GM23338 (cell line): ENCODE measurements around the gene DUSP9.

Source experiments
- CREB1 ChIP-seq: fragments of 250-450 bp; sonication (Bioruptor Pico); IDR thresholded peaks from 2 replicates; pipeline ENCODE4 v1.5.0; 2020; ENCODE audit warnings: low read depth, mild to moderate bottlenecking, moderate library complexity
- EZH2 ChIP-seq: fragments of 200-600 bp; sonication (generic); IDR thresholded peaks from one replicate; pipeline ENCODE4 v1.8.0; 2017; ENCODE audit warnings: antibody characterized with exemption, mild to moderate bottlenecking, low read depth; ENCODE audit not compliant: unreplicated experiment
- EZH2phosphoT487 ChIP-seq: fragments of 200-600 bp; sonication (generic); IDR thresholded peaks from one replicate; pipeline ENCODE4 v1.8.1; 2018; ENCODE audit warnings: antibody characterized with exemption; ENCODE audit not compliant: unreplicated experiment
- JUNB ChIP-seq: IDR thresholded peaks from one replicate; pipeline ENCODE4 v1.6.1; 2016; ENCODE audit warnings: antibody characterized with exemption; ENCODE audit not compliant: unreplicated experiment
- NANOG ChIP-seq: IDR thresholded peaks from 2 replicates; pipeline ENCODE4 v1.6.1; 2016; ENCODE audit warnings: antibody characterized with exemption, borderline replicate concordance
- POLR2AphosphoS5 ChIP-seq: IDR thresholded peaks from 2 replicates; pipeline ENCODE4 v1.6.1; 2016; ENCODE audit warnings: antibody characterized with exemption, low read depth
- ZNF114 ChIP-seq: fragments of 250-450 bp; sonication (Bioruptor Pico); IDR thresholded peaks from 2 replicates; pipeline ENCODE4 v1.5.0; 2020; ENCODE audit warnings: mild to moderate bottlenecking, moderate library complexity
- ZNF331 ChIP-seq: fragments of 250-450 bp; sonication (Bioruptor Pico); IDR thresholded peaks from 2 replicates; pipeline ENCODE4 v1.5.0; 2020; ENCODE audit warnings: low read depth, mild to moderate bottlenecking, moderate library complexity
- TF ChIP-seq, protein P1 (sequence below): IDR thresholded peaks from one replicate; pipeline ENCODE4 v1.6.1; 2018; ENCODE audit warnings: antibody characterized with exemption; ENCODE audit not compliant: unreplicated experiment
- TF ChIP-seq, protein P2 (sequence below), 2 experiments: fragments of 200-600 bp in 1 of 2; sonication (generic) in 1 of 2; conservative IDR thresholded peaks; 2 replicates each; pipeline versions ENCODE4 v1.5.1 to v1.6.1; 2016 to 2017; ENCODE audit warnings: antibody characterized with exemption in 2 of 2, low read depth in 2 of 2, mild to moderate bottlenecking in 2 of 2, moderate library complexity in 1 of 2
- TF ChIP-seq, protein P3 (sequence below): IDR thresholded peaks from 2 replicates; pipeline ENCODE4 v1.6.1; 2016; ENCODE audit warnings: antibody characterized with exemption

DNA sequence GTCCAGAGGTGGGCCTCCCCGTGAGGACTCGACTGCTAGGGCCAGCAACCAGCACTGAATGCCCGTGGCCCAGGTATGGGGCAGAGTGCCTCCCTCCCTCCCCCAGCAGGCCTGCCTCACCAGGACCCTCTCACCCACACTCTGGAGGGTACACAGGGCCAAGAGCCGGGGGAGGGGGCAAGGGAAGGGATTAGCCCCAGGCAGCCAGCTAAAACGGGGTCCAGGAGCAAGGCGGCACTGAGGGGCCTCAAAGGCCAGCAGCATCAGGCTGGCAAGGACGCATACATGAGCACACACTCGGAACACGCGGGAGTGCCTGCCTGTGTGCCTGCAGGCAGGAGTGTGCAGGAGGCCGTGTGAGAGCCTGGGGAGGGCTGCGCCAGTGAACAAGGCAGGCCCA, 18.3 kb upstream of the DUSP9 start:
- TF ChIP-seq, protein P1, sequence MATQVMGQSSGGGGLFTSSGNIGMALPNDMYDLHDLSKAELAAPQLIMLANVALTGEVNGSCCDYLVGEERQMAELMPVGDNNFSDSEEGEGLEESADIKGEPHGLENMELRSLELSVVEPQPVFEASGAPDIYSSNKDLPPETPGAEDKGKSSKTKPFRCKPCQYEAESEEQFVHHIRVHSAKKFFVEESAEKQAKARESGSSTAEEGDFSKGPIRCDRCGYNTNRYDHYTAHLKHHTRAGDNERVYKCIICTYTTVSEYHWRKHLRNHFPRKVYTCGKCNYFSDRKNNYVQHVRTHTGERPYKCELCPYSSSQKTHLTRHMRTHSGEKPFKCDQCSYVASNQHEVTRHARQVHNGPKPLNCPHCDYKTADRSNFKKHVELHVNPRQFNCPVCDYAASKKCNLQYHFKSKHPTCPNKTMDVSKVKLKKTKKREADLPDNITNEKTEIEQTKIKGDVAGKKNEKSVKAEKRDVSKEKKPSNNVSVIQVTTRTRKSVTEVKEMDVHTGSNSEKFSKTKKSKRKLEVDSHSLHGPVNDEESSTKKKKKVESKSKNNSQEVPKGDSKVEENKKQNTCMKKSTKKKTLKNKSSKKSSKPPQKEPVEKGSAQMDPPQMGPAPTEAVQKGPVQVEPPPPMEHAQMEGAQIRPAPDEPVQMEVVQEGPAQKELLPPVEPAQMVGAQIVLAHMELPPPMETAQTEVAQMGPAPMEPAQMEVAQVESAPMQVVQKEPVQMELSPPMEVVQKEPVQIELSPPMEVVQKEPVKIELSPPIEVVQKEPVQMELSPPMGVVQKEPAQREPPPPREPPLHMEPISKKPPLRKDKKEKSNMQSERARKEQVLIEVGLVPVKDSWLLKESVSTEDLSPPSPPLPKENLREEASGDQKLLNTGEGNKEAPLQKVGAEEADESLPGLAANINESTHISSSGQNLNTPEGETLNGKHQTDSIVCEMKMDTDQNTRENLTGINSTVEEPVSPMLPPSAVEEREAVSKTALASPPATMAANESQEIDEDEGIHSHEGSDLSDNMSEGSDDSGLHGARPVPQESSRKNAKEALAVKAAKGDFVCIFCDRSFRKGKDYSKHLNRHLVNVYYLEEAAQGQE = no peak
- TF ChIP-seq EZH2 (no peak), CREB1 (CRISPR knock-in tag) (no peak), POLR2AphosphoS5 (no peak), EZH2phosphoT487 (no peak), NANOG (no peak), ZNF114 (CRISPR knock-in tag) (no peak), ZNF331 (CRISPR knock-in tag) (no peak), JUNB (no peak)
- TF ChIP-seq, protein P2, sequence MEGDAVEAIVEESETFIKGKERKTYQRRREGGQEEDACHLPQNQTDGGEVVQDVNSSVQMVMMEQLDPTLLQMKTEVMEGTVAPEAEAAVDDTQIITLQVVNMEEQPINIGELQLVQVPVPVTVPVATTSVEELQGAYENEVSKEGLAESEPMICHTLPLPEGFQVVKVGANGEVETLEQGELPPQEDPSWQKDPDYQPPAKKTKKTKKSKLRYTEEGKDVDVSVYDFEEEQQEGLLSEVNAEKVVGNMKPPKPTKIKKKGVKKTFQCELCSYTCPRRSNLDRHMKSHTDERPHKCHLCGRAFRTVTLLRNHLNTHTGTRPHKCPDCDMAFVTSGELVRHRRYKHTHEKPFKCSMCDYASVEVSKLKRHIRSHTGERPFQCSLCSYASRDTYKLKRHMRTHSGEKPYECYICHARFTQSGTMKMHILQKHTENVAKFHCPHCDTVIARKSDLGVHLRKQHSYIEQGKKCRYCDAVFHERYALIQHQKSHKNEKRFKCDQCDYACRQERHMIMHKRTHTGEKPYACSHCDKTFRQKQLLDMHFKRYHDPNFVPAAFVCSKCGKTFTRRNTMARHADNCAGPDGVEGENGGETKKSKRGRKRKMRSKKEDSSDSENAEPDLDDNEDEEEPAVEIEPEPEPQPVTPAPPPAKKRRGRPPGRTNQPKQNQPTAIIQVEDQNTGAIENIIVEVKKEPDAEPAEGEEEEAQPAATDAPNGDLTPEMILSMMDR (conservative IDR thresholded peaks at IDR 0.05; ENCODE audit: low read depth in 2 of 2) = no peak
- TF ChIP-seq, protein P3, sequence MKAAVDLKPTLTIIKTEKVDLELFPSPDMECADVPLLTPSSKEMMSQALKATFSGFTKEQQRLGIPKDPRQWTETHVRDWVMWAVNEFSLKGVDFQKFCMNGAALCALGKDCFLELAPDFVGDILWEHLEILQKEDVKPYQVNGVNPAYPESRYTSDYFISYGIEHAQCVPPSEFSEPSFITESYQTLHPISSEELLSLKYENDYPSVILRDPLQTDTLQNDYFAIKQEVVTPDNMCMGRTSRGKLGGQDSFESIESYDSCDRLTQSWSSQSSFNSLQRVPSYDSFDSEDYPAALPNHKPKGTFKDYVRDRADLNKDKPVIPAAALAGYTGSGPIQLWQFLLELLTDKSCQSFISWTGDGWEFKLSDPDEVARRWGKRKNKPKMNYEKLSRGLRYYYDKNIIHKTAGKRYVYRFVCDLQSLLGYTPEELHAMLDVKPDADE = no peak
